ENCODE measurements around the gene WFS1. TPM values are rescaled to one million over a fixed set of nuclear protein-coding genes. Genes with fewer than 3 reads are reported as not detected.

The WFS1 gene
- total RNA-seq, 1 donor: 17.0 TPM

- Histone ChIP-seq H3K27me3 (ENCODE audit: insufficient read depth, low read length) (no peaks in the 10 kb centered on the region), H3K9me3 (ENCODE audit: low read depth, low read length) (no peaks in the 10 kb centered on the region), H4K20me1 (ENCODE audit: insufficient read depth, low read length) (peaks cover 87% of the 10 kb centered on the region), H3K4me2 (ENCODE audit: insufficient read depth, low read length) (no peak overlapping the region), H3K4me1 (ENCODE audit: insufficient read depth, low read length) (peaks cover 40% of the 10 kb centered on the region), H2AFZ (ENCODE audit: low read length) (no peak overlapping the region), H3K79me2 (ENCODE audit: insufficient read depth, low read length) (peaks cover 23% of the 10 kb centered on the region), H3K36me3 (ENCODE audit: insufficient read depth, low read length) (no peaks in the 10 kb centered on the region), H3K4me3 (ENCODE audit: insufficient read depth, low read length) (no peak overlapping the region), H3K27ac (ENCODE audit: low read depth, low read length) (no peak overlapping the region)
- DNase-seq (ENCODE audit: insufficient read length, low spot score, missing footprints): peak; percentile 81
- TF ChIP-seq, protein P1, sequence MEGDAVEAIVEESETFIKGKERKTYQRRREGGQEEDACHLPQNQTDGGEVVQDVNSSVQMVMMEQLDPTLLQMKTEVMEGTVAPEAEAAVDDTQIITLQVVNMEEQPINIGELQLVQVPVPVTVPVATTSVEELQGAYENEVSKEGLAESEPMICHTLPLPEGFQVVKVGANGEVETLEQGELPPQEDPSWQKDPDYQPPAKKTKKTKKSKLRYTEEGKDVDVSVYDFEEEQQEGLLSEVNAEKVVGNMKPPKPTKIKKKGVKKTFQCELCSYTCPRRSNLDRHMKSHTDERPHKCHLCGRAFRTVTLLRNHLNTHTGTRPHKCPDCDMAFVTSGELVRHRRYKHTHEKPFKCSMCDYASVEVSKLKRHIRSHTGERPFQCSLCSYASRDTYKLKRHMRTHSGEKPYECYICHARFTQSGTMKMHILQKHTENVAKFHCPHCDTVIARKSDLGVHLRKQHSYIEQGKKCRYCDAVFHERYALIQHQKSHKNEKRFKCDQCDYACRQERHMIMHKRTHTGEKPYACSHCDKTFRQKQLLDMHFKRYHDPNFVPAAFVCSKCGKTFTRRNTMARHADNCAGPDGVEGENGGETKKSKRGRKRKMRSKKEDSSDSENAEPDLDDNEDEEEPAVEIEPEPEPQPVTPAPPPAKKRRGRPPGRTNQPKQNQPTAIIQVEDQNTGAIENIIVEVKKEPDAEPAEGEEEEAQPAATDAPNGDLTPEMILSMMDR (IDR thresholded peaks at IDR 0.05; ENCODE audit: extremely low read depth, low read depth, low read length): no peak
These were observed 6.5 kb downstream of the WFS1 start for GRCh38 chr4:6275898-6276806.

- TF ChIP-seq, protein P1 (IDR thresholded peaks at IDR 0.05; ENCODE audit: extremely low read depth, low read depth, low read length): no peak
- Histone ChIP-seq H4K20me1 (ENCODE audit: insufficient read depth, low read length) (peaks cover 86% of the 10 kb centered on the region), H2AFZ (ENCODE audit: low read length) (no peak overlapping the region), H3K4me2 (ENCODE audit: insufficient read depth, low read length) (no peak overlapping the region), H3K79me2 (ENCODE audit: insufficient read depth, low read length) (peaks cover 23% of the 10 kb centered on the region), H3K9me3 (ENCODE audit: low read depth, low read length) (no peaks in the 10 kb centered on the region), H3K4me3 (ENCODE audit: insufficient read depth, low read length) (no peak overlapping the region), H3K27me3 (ENCODE audit: insufficient read depth, low read length) (no peaks in the 10 kb centered on the region), H3K27ac (ENCODE audit: low read depth, low read length) (no peak overlapping the region), H3K36me3 (ENCODE audit: insufficient read depth, low read length) (no peaks in the 10 kb centered on the region), H3K4me1 (ENCODE audit: insufficient read depth, low read length) (peaks cover 29% of the 10 kb centered on the region)
- no peak for DNase-seq (ENCODE audit: insufficient read length, low spot score, missing footprints)
These were observed 7.6 kb downstream of the WFS1 start for GRCh38 chr4:6277139-6277802.

DNA sequence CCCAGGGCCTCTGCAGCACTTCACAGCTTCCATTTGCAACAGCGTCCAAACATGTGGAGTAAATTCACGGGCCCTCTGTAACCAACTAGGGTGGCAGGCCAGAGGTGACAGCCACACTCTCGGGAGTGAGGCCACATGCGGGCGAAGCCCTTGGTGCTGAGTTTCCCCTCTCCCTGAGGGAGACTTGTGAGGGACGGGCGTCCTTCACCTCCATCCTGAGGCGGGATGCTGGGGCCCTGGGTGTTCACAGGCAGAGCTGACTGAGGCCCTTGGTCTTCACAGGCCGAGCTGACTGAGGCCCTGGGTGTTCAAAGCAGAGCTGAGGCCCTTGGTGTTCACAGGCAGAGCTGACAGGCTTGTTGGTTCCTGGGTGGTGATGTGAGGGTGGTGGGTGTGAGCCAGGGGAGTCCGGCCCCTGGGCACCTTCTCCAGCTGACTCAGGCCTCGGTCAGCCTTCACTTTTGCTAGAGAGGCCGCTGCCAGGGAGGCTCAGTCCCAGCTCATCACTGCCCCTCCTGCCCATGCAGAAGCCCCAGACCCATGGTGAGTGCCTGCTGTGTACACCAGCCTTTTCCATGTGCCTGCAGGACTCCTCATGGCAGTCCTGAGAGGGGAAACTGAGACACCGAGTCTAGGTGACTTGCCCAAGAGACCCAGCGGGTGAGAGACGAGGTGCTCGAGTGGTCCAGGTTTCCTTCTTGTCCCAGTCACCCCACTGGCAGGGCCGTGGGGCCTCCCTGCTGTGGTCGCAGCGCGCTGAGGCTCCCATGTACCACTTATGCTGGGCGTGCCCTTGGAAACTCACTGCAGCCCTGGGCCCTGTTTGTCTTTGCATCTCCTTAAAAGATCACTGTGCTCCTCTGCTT lies 8.5 kb downstream of the WFS1 start:
- H4K20me1 ChIP-seq (ENCODE audit: insufficient read depth, low read length): peaks cover 88% of the 10 kb centered on the region
- peaks cover 26% of the 10 kb centered on the region for H3K4me1 ChIP-seq (ENCODE audit: insufficient read depth, low read length)
- H3K4me3 ChIP-seq (ENCODE audit: insufficient read depth, low read length): no peak overlapping the region
- H3K36me3 ChIP-seq (ENCODE audit: insufficient read depth, low read length): no peaks in the 10 kb centered on the region
- TF ChIP-seq, protein P1 (IDR thresholded peaks at IDR 0.05; ENCODE audit: extremely low read depth, low read depth, low read length): no peak
- no peaks in the 10 kb centered on the region for H3K27me3 ChIP-seq (ENCODE audit: insufficient read depth, low read length)
- peak; percentile 74 for DNase-seq (ENCODE audit: insufficient read length, low spot score, missing footprints)
- peaks cover 23% of the 10 kb centered on the region for H3K79me2 ChIP-seq (ENCODE audit: insufficient read depth, low read length)
- H2AFZ ChIP-seq (ENCODE audit: low read length): no peak overlapping the region
- no peaks in the 10 kb centered on the region for H3K9me3 ChIP-seq (ENCODE audit: low read depth, low read length)
- no peak overlapping the region for H3K4me2 ChIP-seq (ENCODE audit: insufficient read depth, low read length)
- H3K27ac ChIP-seq (ENCODE audit: low read depth, low read length): no peak overlapping the region

Measured in osteoblast (primary cell).